GM18870 (cell line): ENCODE data around the gene NOS2.
"Not testable (repeated sequence)": the region's sequence is repeated elsewhere in the genome, so short reads cannot be mapped to it uniquely, and the experiment has no call there.

ENCODE experiments used
- ATAC-seq: cut with Tn5 transposase; IDR thresholded peaks from one replicate; pipeline ENCODE4 v1.9.1; 2021; ENCODE audit warnings: moderate library complexity; ENCODE audit not compliant: unreplicated experiment

The NOS2 gene

GRCh38 chr17:27800522-27800921, at the start of gene NOS2:
Gene NOS2 (minus strand): TSS chr17:27800529. CDS start chr17:27798809, 1,720 bp downstream.
- no peak for ATAC-seq

GRCh38 chr17:27849474-27850185, 49.3 kb upstream of the NOS2 start:
- no peak for ATAC-seq

GRCh38 chr17:27848931-27849330, 48.6 kb upstream of the NOS2 start:
- no peak for ATAC-seq

DNA sequence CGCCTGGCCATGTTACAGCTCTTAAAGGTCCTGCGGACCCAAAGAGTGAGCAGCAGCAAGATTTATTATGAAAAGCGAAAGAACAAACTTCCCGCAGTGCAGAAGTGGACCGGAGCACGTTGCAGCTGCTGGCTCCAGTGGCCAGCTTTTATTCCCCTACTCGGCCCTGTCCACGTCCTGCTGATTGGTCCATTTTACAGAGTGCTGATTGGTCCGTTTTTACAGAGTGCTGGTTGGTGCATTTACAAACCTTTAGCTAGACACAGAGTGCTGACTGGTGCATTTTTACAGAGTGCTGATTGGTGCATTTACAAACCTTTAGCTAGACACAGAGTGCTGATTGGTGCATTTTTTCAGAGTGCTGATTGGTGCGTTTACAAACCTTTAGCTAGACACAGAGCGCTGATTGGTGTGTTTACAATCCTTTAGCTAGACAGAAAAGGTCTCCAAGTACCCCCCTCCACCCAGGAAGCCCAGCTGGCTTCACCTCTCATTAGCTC, 46.5 kb upstream of the NOS2 start:
- not testable (repeated sequence) for ATAC-seq

GRCh38 chr17:27846042-27846655, 45.8 kb upstream of the NOS2 start:
- no peak for ATAC-seq

GRCh38 chr17:27845264-27846041, 45.1 kb upstream of the NOS2 start:
- no peak for ATAC-seq

GRCh38 chr17:27840688-27841087, 40.4 kb upstream of the NOS2 start:
- ATAC-seq: no peak

- ATAC-seq: not testable (repeated sequence)
Measured at GRCh38 chr17:27840406-27840678, 40.0 kb upstream of the NOS2 start.

- ATAC-seq: not testable (repeated sequence)
Measured at GRCh38 chr17:27839571-27840405, 39.5 kb upstream of the NOS2 start.

GRCh38 chr17:27838607-27839006, 38.3 kb upstream of the NOS2 start:
- not testable (repeated sequence) for ATAC-seq

GRCh38 chr17:27837769-27838168, 37.4 kb upstream of the NOS2 start:
- ATAC-seq: not testable (repeated sequence)

DNA sequence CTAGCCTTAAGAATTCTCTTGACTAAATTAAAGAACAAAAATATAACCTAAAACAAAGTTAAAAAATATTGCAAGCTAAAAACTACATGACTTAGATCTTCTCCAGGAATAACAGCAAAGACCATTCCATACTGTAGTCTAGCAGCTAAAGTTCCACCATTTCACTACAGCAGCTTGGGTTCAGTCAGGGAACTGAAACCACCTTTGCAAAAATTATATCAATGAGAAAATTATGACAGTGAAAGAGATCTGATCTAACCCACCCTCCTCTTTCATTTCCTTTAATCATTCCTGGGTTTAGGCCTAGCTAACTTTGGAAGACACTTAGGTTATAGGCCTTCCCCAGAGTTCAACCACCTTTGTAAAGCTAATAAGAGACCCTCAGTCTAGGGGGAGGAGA, 36.3 kb upstream of the NOS2 start:
- ATAC-seq: no peak

- ATAC-seq: no peak
Measured at GRCh38 chr17:27834571-27834970, 34.2 kb upstream of the NOS2 start.

GRCh38 chr17:27832831-27833230, 32.5 kb upstream of the NOS2 start:
- ATAC-seq: no peak

GRCh38 chr17:27829888-27830287, 29.6 kb upstream of the NOS2 start:
- ATAC-seq: not testable (repeated sequence)

DNA sequence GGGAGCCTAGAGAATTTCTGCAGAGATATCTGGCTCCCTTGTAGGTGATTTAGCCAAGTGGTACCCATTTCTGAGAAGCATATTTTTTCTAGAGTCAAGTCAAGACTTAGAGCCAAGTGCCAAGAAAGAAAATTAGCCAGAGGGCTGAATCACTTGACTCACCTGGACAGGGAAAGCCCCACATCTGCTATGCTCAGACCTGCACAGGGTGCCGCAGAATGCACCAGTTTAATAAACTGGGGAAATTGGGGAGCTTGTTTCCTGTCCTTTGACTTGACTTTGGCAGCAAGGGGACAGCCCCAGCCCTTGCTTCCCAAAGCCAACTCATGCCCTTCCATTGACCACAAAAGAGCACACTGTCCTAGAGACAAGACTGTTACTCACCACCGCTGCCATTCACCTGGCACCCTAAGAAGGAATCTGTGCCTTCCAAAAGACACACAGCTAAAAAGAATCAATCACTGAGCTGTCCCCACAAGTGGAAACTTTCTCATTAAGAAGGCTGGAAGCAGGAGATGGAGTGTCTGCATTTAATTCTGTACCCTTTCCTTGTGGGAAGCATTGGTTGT, 28.9 kb upstream of the NOS2 start:
- not testable (repeated sequence) for ATAC-seq

DNA sequence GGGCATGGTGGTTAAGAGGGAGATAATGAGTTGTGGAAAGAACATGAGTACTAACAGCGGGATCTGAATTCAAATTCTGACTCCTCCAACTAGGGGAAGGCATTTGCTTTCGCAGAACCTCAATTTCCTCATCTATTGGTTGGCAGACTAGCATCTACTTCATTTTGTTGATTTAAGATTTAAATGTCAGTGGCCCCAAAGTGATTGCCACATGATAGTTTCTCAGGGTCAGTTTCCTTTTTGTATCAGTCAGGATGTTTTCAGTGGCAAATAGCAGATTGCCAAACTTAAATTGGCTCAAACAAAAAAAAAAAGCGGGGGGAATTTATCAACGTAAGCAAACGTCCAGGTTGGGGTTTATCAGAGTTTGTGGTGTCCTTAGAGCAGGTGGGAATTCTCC, 25.1 kb upstream of the NOS2 start:
- ATAC-seq: no peak

DNA sequence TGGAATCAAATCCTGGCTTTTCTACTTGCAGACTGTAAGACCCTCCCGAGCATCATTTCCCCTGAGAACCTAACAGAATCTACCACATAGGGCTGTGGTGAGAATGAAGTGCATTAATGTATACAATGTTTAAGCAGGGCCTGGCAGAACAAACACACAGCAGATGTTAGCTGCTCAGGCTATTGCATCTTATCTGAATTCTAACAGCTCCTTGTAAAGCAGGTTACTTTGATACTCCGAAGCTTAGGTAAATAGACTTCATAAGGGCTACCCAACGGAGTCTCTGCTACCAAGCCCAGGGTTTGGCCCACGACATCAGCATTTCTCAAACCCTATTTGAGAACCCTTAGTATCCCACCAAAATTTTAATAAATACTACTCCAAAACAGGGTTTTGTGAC, 24.4 kb upstream of the NOS2 start:
- ATAC-seq: no peak

GRCh38 chr17:27824176-27824715, 23.9 kb upstream of the NOS2 start:
- ATAC-seq: no peak

DNA sequence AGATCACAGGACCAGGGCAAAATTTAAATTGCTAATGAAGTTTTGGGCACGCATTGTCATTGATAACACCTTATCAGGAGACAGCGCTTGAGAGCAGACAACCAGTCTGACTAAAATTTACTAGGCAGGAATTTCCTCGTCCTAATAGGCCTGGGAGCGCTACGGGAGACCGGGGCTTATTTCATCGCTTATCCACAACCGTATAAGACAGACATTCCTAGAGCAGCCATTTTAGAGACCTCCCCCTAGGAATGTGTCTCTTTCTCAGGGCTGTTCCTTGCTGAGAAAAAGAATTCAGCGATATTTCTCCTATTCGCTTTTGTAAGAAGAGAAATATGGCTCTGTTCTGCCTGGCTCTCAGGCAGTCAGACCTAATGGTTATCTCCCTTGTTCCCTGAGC, 21.8 kb upstream of the NOS2 start:
- ATAC-seq: not testable (repeated sequence)
